Endodermal cell (in vitro differentiated cells): ENCODE measurements around the gene PLCB4. TPM values are rescaled to one million over a fixed set of nuclear protein-coding genes. Genes with fewer than 3 reads are reported as not detected.

Experiments used
- DNase-seq: peaks from one replicate; pipeline ENCODE4 v3.0.0-alpha.2; 2017
- H3K27ac ChIP-seq: 2 replicates; pipeline ENCODE4 v1.5.1; 2013; ENCODE audit warnings: mild to moderate bottlenecking, low read depth, low read length, moderate library complexity
- H3K27me3 ChIP-seq: 2 replicates; pipeline ENCODE4 v1.6.1; 2013; ENCODE audit warnings: mild to moderate bottlenecking, low read length, moderate library complexity; ENCODE audit not compliant: insufficient read depth, control insufficient read depth, poor library complexity, severe bottlenecking
- H3K36me3 ChIP-seq: 2 replicates; pipeline ENCODE4 v1.7.0; 2013; ENCODE audit warnings: mild to moderate bottlenecking, low read length, moderate library complexity; ENCODE audit not compliant: control insufficient read depth, insufficient read depth
- H3K4me1 ChIP-seq: one replicate; pipeline ENCODE4 v1.7.0; 2013; ENCODE audit warnings: low read length; ENCODE audit not compliant: control insufficient read depth, insufficient read depth
- H3K4me3 ChIP-seq: 2 replicates; pipeline ENCODE4 v1.5.1; 2013; ENCODE audit warnings: mild to moderate bottlenecking, low read length, moderate library complexity
- H3K9ac ChIP-seq: 2 replicates; pipeline ENCODE4 v1.6.1; 2013; ENCODE audit warnings: mild to moderate bottlenecking, low read length, moderate library complexity; ENCODE audit not compliant: poor library complexity, severe bottlenecking; ENCODE audit errors: extremely low read depth
- H3K9me3 ChIP-seq: 2 replicates; pipeline ENCODE4 v1.6.1; 2013; ENCODE audit warnings: mild to moderate bottlenecking, low read length, moderate library complexity; ENCODE audit not compliant: control insufficient read depth
- H3K27ac Mint-ChIP-seq: 2 replicates; pipeline ENCODE4 v1.8.0; 2020; ENCODE audit warnings: mixed read lengths
- H3K27me3 Mint-ChIP-seq: 2 replicates; pipeline ENCODE4 v1.8.0; 2021; ENCODE audit warnings: mild to moderate bottlenecking, mixed read lengths; ENCODE audit not compliant: insufficient read depth
- H3K36me3 Mint-ChIP-seq: 2 replicates; pipeline ENCODE4 v1.8.0; 2020; ENCODE audit warnings: low read depth, mixed read lengths
- H3K4me1 Mint-ChIP-seq: 2 replicates; pipeline ENCODE4 v1.8.0; 2020; ENCODE audit warnings: mixed read lengths
- H3K4me3 Mint-ChIP-seq: 2 replicates; pipeline ENCODE4 v1.8.0; 2020; ENCODE audit warnings: mild to moderate bottlenecking, moderate library complexity, mixed read lengths
- H3K9me3 Mint-ChIP-seq: 2 replicates; pipeline ENCODE4 v1.8.0; 2020; ENCODE audit warnings: mild to moderate bottlenecking, mixed read lengths
- CTCF ChIP-seq: fragments of 200-600 bp; sonication (generic); conservative IDR thresholded peaks from 2 replicates; pipeline ENCODE4 v1.5.0; 2021; ENCODE audit warnings: antibody characterized with exemption, mild to moderate bottlenecking
- WGBS, 2 experiments: methylation state at CpG; one replicate each; pipeline versions ENCODE4 v1.1.5 to v1.1.7; 2013; ENCODE audit warnings: missing lambda C conversion rate in 2 of 2, mixed read lengths in 1 of 2; ENCODE audit not compliant: insufficient coverage in 1 of 2, insufficient read length in 1 of 2; 5-methylcytosine and 5-hydroxymethylcytosine counted together
- total RNA-seq, 2 donors: library from RNA; stranded (reverse); fragmentation: NEBNext Ultra II Directional in 1 of 2; extraction: Animal tissue kit (Norgen Biotek cat#: 25700) in 1 of 2; gene quantifications; 2 replicates in 1 of 2; 3 replicates in 1 of 2; pipeline ENCODE4 v1.2.1, GENCODE V29; 2021

The PLCB4 gene
- total RNA-seq, 2 donors from 2014 or later: 14.4 to 14.6 TPM

- Mint-ChIP-seq H3K4me1 (peaks cover 1% of the 10 kb centered on the region), H3K4me3 (no peak overlapping the region), H3K27ac (no peak overlapping the region), H3K36me3 (no peaks in the 10 kb centered on the region), H3K27me3 (no peaks in the 10 kb centered on the region), H3K9me3 (no peaks in the 10 kb centered on the region)
- no peaks in the 10 kb centered on the region for H3K4me1 ChIP-seq
- TF ChIP-seq CTCF: no peak
- H3K4me3 ChIP-seq: no peak overlapping the region
- H3K36me3 ChIP-seq: no peaks in the 10 kb centered on the region
- no peak overlapping the region for H3K27ac ChIP-seq
- WGBS, 2 experiments: 73 to 84% methylated on average over 3 of the region's 3 CpGs
- H3K27me3 ChIP-seq: no peaks in the 10 kb centered on the region
- no peaks in the 10 kb centered on the region for H3K9me3 ChIP-seq
- no peak overlapping the region for H3K9ac ChIP-seq
- DNase-seq: no peak
These were observed 193.8 kb downstream of the PLCB4 start for GRCh38 chr20:9262653-9263194.

GRCh38 chr20:9269280-9269971 is 200.5 kb downstream of the PLCB4 start:
- Histone ChIP-seq H3K27me3 (no peaks in the 10 kb centered on the region), H3K9ac (no peak overlapping the region), H3K4me3 (no peak overlapping the region), H3K36me3 (no peaks in the 10 kb centered on the region), H3K27ac (no peak overlapping the region), H3K4me1 (no peaks in the 10 kb centered on the region), H3K9me3 (no peaks in the 10 kb centered on the region)
- no peaks in the 10 kb centered on the region for H3K9me3 Mint-ChIP-seq
- H3K27me3 Mint-ChIP-seq: no peaks in the 10 kb centered on the region
- H3K27ac Mint-ChIP-seq: no peak overlapping the region
- DNase-seq: no peak
- no peak overlapping the region for H3K4me3 Mint-ChIP-seq
- WGBS, 2 experiments: 100% methylated on average over 2 of the region's 2 CpGs; no CpG with 5 or more reads in 1 of the 2 experiments
- no peaks in the 10 kb centered on the region for H3K36me3 Mint-ChIP-seq
- peaks cover 10% of the 10 kb centered on the region for H3K4me1 Mint-ChIP-seq
- no peak for TF ChIP-seq CTCF

GRCh38 chr20:9270831-9271230 is 201.9 kb downstream of the PLCB4 start:
- no peaks in the 10 kb centered on the region for H3K4me1 ChIP-seq
- Mint-ChIP-seq H3K4me1 (peaks cover 10% of the 10 kb centered on the region), H3K4me3 (no peak overlapping the region), H3K27me3 (no peaks in the 10 kb centered on the region), H3K27ac (no peak overlapping the region), H3K36me3 (no peaks in the 10 kb centered on the region), H3K9me3 (no peaks in the 10 kb centered on the region)
- no peak overlapping the region for H3K4me3 ChIP-seq
- no peaks in the 10 kb centered on the region for H3K9me3 ChIP-seq
- no peak overlapping the region for H3K9ac ChIP-seq
- no peak for TF ChIP-seq CTCF
- DNase-seq: no peak
- no peaks in the 10 kb centered on the region for H3K36me3 ChIP-seq
- H3K27ac ChIP-seq: no peak overlapping the region
- no peaks in the 10 kb centered on the region for H3K27me3 ChIP-seq
